ENCODE measurements around the gene ZFR. TPM values are rescaled to one million over a fixed set of nuclear protein-coding genes. Genes with fewer than 3 reads are reported as not detected.

Gene ZFR
- total and polyA plus RNA-seq, 5 donors: 28.9 to 58.7 (median 55.4) TPM

DNA sequence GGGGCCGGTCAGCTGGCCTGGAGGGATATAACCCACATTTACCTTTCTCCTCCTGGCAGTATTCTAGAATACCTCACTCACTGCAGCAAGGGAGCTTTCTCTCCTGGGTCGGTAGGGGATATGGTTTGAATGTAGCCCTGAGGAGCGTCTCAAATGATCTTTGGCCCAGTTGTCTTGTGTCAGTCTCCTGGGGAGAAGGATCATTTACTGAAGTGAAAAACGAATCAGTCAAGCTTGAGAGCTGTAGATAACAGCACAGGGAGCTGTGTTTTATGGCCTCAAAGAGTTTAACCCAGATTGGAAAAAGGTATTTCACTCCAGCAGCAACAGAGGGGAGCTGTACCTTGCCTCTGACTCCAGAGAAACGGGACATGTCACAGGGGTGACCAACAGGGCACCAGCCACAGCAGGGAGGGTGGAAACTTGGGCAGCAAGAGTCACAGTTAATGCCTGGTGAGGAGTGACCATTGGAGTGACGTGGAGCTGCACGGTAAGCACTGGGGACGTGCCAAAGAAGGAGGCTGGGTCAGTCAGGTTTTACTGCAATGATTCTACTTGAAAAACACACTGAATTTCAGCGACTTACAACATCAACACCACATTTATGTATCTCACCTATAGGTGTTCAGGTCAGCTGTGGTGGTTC is 29.8 kb upstream of the ZFR start:
- intact Hi-C loops (cut with DNase I): no loop called here
- DNase-seq (no peak), ATAC-seq (no peak)
- H3K4me3 ChIP-seq (ENCODE audit: low read length): no peak overlapping the region
- no peaks in the 10 kb centered on the region for H3K27me3 ChIP-seq (ENCODE audit: control insufficient read depth, insufficient read depth)
- no peaks in the 10 kb centered on the region for H3K9me3 ChIP-seq (ENCODE audit: control insufficient read depth, low read length)
- no peak overlapping the region for H3K27ac ChIP-seq (ENCODE audit: low read length)
- 67% methylated on average over 9 of the region's 9 CpGs for WGBS
- H3K4me1 ChIP-seq (ENCODE audit: control insufficient read depth, insufficient read depth, low read length): peaks cover 1% of the 10 kb centered on the region

DNA sequence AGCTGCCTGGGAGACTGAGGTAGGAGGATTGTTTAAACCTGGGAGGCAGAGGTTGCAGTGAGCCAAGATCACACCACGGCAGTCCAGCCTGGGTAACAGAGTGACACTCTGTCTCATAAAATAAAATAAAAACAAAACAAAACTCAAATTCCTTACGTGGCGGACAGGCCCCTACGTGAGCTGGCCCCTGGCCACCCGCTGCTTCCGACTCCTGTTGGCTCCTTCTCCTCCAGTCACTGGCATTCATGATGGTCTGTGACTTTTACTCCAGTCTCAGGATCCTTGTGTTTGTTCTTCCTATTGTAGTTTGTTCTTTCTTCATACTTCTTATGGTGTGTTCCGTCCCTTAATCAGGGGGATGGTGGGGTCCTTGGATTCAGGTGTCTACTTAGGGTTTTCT is 28.5 kb upstream of the ZFR start:
- intact Hi-C loops (cut with DNase I): no loop called here
- ATAC-seq: no peak
- 86% methylated on average over 7 of the region's 7 CpGs for whole genome bisulfite sequencing

DNA sequence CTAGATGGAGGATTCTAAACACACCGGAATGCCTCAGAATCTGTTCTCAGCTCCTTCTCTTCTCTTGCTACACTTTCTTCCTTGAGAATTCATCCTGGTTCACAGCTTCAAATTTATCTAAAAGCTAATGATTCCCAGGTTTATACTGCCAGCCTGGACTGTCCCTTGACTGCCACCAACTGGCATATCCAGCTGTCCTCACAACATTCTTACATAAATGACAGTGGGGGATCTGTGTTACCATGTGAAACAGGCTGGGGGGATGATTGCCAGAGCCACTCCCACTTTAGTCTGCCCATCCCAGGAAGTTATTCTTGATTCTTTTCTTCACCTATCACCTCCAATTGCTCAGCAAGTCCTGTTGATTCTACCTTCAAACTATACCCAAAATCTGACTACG is 27.2 kb upstream of the ZFR start:
- Histone ChIP-seq H3K27ac (ENCODE audit: low read length) (no peak overlapping the region), H3K4me1 (ENCODE audit: control insufficient read depth, insufficient read depth, low read length) (peaks cover 1% of the 10 kb centered on the region), H3K4me3 (ENCODE audit: low read length) (no peak overlapping the region), H3K9me3 (ENCODE audit: control insufficient read depth, low read length) (no peaks in the 10 kb centered on the region), H3K27me3 (ENCODE audit: control insufficient read depth, insufficient read depth) (no peaks in the 10 kb centered on the region)
- 90% methylated on average over 2 of the region's 2 CpGs for WGBS
- peak in 1 of 2 donors; percentile 31 for ATAC-seq
- intact Hi-C loops (cut with DNase I): no loop called here
- DNase-seq: no peak

More for the DNA sequence above, 28.5 kb upstream of the ZFR start:
- Histone ChIP-seq H3K27me3 (ENCODE audit: control insufficient read depth, insufficient read depth) (no peaks in the 10 kb centered on the region), H3K4me3 (ENCODE audit: low read length) (no peak overlapping the region), H3K9me3 (ENCODE audit: control insufficient read depth, low read length) (no peaks in the 10 kb centered on the region), H3K27ac (ENCODE audit: low read length) (no peak overlapping the region), H3K4me1 (ENCODE audit: control insufficient read depth, insufficient read depth, low read length) (peaks cover 1% of the 10 kb centered on the region)
- no peak for DNase-seq

DNA sequence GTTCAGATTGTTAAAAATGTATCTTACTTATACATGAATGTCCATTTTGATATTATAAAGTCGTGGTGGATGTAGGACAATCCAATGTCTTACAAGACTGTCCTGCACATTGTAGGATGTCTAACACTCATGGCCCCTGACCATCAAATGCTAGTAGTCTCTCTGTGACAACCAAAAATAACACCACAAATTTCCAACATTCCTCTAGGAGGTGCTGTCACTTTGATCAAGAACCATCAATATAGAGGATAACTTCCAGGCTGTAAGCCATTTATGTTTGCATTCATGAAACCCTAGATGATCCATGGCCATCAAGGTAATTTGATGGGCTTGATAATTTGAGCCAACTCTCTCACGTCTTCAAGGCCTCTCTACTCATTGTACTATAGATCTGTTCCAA is 20.5 kb upstream of the ZFR start:
- 83% methylated on average over 2 of the region's 2 CpGs for WGBS
- Histone ChIP-seq H3K27ac (ENCODE audit: low read length) (no peak overlapping the region), H3K4me1 (ENCODE audit: control insufficient read depth, insufficient read depth, low read length) (no peaks in the 10 kb centered on the region), H3K27me3 (ENCODE audit: control insufficient read depth, insufficient read depth) (no peaks in the 10 kb centered on the region), H3K4me3 (ENCODE audit: low read length) (no peak overlapping the region), H3K9me3 (ENCODE audit: control insufficient read depth, low read length) (no peaks in the 10 kb centered on the region)
- ATAC-seq (no peak), DNase-seq (no peak)
- intact Hi-C loops (cut with DNase I): no loop called here

DNA sequence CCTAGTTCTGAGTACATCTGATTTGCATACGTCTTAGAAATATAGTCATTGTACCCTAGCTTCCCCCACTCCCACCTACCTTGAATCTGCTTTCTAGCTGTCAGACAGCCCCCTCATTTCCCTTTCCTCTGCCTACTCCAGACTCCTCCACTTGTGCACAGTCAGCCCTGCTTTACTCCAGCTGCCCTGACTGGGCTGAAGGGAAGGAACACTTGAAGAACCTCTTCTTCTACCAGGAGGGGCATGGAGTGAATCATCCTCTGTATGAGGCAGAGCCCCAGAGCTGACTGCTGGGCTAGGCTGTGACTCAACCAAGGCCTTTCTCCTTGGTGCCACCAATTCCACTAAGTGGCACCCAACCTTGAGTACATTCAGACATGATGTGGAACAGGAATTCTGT is 18.1 kb upstream of the ZFR start:
- Histone ChIP-seq H3K27me3 (ENCODE audit: control insufficient read depth, insufficient read depth) (no peaks in the 10 kb centered on the region), H3K9me3 (ENCODE audit: control insufficient read depth, low read length) (no peaks in the 10 kb centered on the region), H3K27ac (ENCODE audit: low read length) (no peak overlapping the region), H3K4me3 (ENCODE audit: low read length) (no peak overlapping the region), H3K4me1 (ENCODE audit: control insufficient read depth, insufficient read depth, low read length) (no peaks in the 10 kb centered on the region)
- ATAC-seq: no peak
- 44% methylated on average over 1 of the region's 1 CpG for WGBS
- no peak for DNase-seq
- intact Hi-C loops (cut with DNase I): no loop called here

DNA sequence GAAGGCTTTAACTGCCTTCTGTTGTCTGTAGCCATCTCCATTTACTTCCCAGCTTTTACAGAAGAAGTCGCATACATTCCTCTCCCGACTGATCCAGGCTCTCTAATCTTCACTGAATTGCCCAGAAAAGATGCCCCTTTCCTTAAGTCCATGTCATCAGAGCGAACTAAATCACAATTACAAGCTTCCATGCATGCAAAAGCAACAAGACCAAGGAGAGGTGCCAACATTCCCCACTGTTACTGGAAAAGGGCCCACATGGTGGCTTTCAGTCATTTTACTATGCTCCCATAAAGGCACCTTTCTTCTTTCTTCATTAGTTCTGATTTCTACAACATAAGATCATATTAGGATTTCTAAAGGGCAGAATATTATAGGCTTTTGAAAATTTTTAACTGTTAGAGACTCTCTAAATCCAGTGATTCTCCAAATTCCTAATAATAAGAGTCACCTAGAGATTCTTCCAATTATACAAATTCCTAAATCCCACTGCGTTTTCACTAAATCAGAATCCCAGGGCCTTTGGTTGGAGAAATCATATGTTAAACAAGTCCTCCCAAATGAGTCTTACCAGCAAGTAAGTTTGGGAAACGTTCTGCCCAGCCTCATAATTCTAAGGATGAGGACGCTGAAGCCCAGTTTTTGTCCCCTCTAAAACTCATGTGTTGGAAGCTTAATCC is 17.0 kb upstream of the ZFR start:
- 85% methylated on average over 6 of the region's 6 CpGs for WGBS

DNA sequence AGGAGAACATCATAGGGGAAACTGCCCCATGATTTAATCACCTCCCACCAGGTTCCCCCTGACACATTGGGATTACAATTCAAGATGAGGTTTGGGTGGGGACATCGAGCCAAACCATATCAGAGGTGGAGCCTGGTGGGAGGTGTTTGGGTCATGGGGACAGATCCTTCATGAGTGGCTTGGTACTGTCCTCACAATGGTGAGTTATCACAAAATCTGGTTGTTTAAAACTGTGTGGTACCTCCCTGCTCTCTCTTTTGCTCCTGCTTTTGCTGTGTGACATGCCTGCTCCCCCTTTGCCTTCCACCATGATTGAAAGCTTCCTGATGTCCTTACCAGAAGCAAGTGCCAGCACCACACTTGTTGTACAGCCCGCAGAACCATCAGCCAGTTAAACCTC is 16.2 kb upstream of the ZFR start:
- Histone ChIP-seq H3K9me3 (ENCODE audit: control insufficient read depth, low read length) (no peaks in the 10 kb centered on the region), H3K4me1 (ENCODE audit: control insufficient read depth, insufficient read depth, low read length) (no peaks in the 10 kb centered on the region), H3K27me3 (ENCODE audit: control insufficient read depth, insufficient read depth) (no peaks in the 10 kb centered on the region), H3K27ac (ENCODE audit: low read length) (no peak overlapping the region), H3K4me3 (ENCODE audit: low read length) (no peak overlapping the region)
- DNase-seq (no peak), ATAC-seq (no peak)
- 92% methylated on average over 2 of the region's 2 CpGs for WGBS
- intact Hi-C loops (cut with DNase I): no loop called here

More for the DNA sequence above, 17.0 kb upstream of the ZFR start:
- Histone ChIP-seq H3K9me3 (ENCODE audit: control insufficient read depth, low read length) (no peaks in the 10 kb centered on the region), H3K27ac (ENCODE audit: low read length) (no peak overlapping the region), H3K4me3 (ENCODE audit: low read length) (no peak overlapping the region), H3K4me1 (ENCODE audit: control insufficient read depth, insufficient read depth, low read length) (no peaks in the 10 kb centered on the region), H3K27me3 (ENCODE audit: control insufficient read depth, insufficient read depth) (no peaks in the 10 kb centered on the region)
- no peak for ATAC-seq
- no peak for DNase-seq
- intact Hi-C loops (cut with DNase I): no loop called here

DNA sequence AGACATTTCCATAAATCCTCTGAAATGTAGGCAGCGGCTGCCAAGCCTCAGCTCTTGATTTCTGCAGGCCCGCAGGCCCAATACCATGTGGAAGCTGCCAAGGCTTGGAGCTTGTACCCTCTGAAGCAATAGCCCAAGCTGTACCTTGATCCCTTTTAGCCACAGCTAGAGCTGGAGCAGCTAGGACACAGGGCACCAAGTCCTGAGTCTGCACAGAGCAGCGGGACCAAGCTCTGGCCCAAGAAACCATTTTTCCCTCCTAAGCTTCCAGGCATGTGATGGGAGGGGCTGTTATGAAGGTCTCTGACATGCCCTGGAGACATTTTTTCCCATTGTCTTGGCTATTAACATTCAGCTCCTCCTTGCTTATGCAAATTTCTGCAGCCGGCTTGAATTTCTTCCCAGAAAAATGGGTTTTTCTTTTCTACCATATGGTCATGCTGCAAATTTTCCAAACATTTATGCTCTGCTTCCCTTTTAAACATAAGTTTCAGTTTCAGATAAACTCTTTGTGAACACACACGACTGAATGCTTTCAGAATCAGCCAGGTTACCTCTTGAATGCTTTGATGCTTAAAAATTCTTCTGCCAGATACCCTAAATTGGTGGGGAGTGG is 14.4 kb upstream of the ZFR start:
- WGBS: 87% methylated on average over 5 of the region's 5 CpGs
- no peak overlapping the region for H3K4me3 ChIP-seq (ENCODE audit: low read length)
- intact Hi-C loops (cut with DNase I): no loop called here
- no peak for DNase-seq
- H3K27ac ChIP-seq (ENCODE audit: low read length): no peak overlapping the region
- H3K9me3 ChIP-seq (ENCODE audit: control insufficient read depth, low read length): no peaks in the 10 kb centered on the region
- no peaks in the 10 kb centered on the region for H3K4me1 ChIP-seq (ENCODE audit: control insufficient read depth, insufficient read depth, low read length)
- no peak for ATAC-seq
- H3K27me3 ChIP-seq (ENCODE audit: control insufficient read depth, insufficient read depth): no peaks in the 10 kb centered on the region

DNA sequence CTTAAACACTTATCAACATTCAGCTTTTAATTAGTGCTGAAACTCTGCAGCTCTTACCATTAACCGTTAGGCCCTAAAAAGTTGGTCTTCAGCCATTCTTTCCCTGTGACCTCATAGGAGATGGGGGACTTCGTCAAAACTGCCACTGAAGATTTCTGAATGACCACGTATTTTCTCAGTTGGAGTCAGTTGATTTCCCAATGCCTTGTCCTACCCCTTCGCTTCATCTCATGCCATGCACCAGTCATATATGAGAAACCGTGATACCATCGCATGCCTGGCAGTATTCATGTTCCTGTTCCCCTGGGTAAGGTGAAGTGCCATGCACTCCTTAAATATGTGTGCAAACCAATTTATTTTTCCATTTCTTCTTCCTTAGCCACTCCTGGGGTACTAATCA is 10.8 kb upstream of the ZFR start:
- no peak for DNase-seq
- Histone ChIP-seq H3K4me1 (ENCODE audit: control insufficient read depth, insufficient read depth, low read length) (no peaks in the 10 kb centered on the region), H3K27ac (ENCODE audit: low read length) (no peak overlapping the region), H3K9me3 (ENCODE audit: control insufficient read depth, low read length) (no peaks in the 10 kb centered on the region), H3K4me3 (ENCODE audit: low read length) (no peak overlapping the region), H3K27me3 (ENCODE audit: control insufficient read depth, insufficient read depth) (no peaks in the 10 kb centered on the region)
- ATAC-seq: no peak
- intact Hi-C loops (cut with DNase I): no loop called here
- WGBS: 93% methylated on average over 6 of the region's 6 CpGs

DNA sequence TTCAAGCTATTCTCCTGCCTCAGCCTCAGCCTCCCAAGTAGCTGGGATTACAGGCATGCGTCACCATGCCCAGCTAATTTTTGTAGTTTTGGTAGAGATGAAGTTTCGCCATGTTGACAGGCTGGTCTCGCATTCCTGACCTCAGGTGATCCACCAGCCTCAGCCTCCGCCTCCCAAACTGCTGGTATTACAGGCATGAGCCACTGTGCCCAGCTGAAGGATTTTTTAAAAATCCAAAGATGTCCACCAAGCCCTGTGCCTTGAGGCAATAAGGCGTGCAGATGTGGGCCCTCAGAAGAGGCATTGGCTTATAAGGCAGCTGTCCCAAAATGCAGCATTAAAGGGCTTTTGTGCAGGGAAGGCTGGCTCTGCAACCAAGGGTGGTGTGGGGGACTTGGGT is 10.3 kb upstream of the ZFR start:
- WGBS: 96% methylated on average over 5 of the region's 5 CpGs
- Histone ChIP-seq H3K4me3 (ENCODE audit: low read length) (no peak overlapping the region), H3K27ac (ENCODE audit: low read length) (no peak overlapping the region), H3K27me3 (ENCODE audit: control insufficient read depth, insufficient read depth) (no peaks in the 10 kb centered on the region), H3K9me3 (ENCODE audit: control insufficient read depth, low read length) (no peaks in the 10 kb centered on the region), H3K4me1 (ENCODE audit: control insufficient read depth, insufficient read depth, low read length) (no peaks in the 10 kb centered on the region)
- ATAC-seq: no peak
- DNase-seq: peak in 1 of 3 donors; percentile 32
- intact Hi-C loops (cut with DNase I): no loop called here

DNA sequence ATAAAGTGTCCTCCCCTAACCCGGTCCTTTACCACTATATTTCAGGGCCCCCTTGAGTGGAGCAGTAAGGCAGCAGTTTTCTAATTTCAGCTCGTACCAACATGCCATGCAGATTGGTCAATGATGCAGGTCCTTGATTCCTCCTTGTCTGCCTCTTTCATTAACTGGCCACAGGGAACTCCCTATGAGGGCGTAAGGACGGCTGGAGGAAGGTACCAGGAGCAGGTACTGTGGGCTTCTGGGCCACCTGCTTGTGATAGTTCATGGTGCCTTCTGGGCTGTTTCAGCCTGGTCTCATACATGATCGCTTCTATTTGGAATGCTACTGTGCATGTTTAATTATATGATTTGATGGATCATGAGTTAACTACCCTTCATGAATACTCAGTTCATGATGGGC is 9.4 kb upstream of the ZFR start:
- Histone ChIP-seq H3K4me3 (ENCODE audit: low read length) (no peak overlapping the region), H3K27ac (ENCODE audit: low read length) (no peak overlapping the region), H3K4me1 (ENCODE audit: control insufficient read depth, insufficient read depth, low read length) (no peaks in the 10 kb centered on the region), H3K27me3 (ENCODE audit: control insufficient read depth, insufficient read depth) (no peaks in the 10 kb centered on the region), H3K9me3 (ENCODE audit: control insufficient read depth, low read length) (no peaks in the 10 kb centered on the region)
- DNase-seq (no peak), ATAC-seq (no peak)
- WGBS: 92% methylated on average over 5 of the region's 5 CpGs
- intact Hi-C loops (cut with DNase I): no loop called here
